HAP-1 (cell line): ENCODE measurements around the gene ARGLU1.
A peak's percentile ranks its signal among the peaks of the same experiment; 100 is the strongest.

ENCODE experiments used
- DNase-seq, 2 experiments: peaks; one replicate each; pipeline ENCODE4 v3.0.0-alpha.2; 2016 to 2020; ENCODE audit warnings: low spot score in 2 of 2
- H3K27me3 ChIP-seq: fragments of 250-450 bp; sonication (Bioruptor Pico); 2 replicates; pipeline ENCODE4 v1.5.1; 2020; ENCODE audit warnings: low read depth, mild to moderate bottlenecking, moderate library complexity
- H3K36me3 ChIP-seq: fragments of 250-450 bp; sonication (Bioruptor Pico); replicated peaks from 2 replicates; pipeline ENCODE4 v1.5.1; 2020; ENCODE audit warnings: mild to moderate bottlenecking
- H3K4me1 ChIP-seq: fragments of 250-450 bp; sonication (Bioruptor Pico); 2 replicates; pipeline ENCODE4 v1.5.1; 2020; ENCODE audit warnings: mild to moderate bottlenecking
- H3K4me3 ChIP-seq: fragments of 250-450 bp; sonication (Bioruptor Pico); 2 replicates; pipeline ENCODE4 v1.5.1; 2020; ENCODE audit warnings: mild to moderate bottlenecking, moderate library complexity
- H3K9me3 ChIP-seq: fragments of 250-450 bp; sonication (Bioruptor Pico); 2 replicates; pipeline ENCODE4 v1.5.1; 2020; ENCODE audit warnings: mild to moderate bottlenecking, moderate library complexity
- in situ Hi-C: fragments of 300-500 bp; cut with MboI; formaldehyde crosslinking; loops from 3 replicates; pipeline ENCODE4 v1.14.3; 2020; ENCODE audit warnings: low sequenced_read_pairs, inconsistent platforms, mixed read lengths

ARGLU1 gene

DNA sequence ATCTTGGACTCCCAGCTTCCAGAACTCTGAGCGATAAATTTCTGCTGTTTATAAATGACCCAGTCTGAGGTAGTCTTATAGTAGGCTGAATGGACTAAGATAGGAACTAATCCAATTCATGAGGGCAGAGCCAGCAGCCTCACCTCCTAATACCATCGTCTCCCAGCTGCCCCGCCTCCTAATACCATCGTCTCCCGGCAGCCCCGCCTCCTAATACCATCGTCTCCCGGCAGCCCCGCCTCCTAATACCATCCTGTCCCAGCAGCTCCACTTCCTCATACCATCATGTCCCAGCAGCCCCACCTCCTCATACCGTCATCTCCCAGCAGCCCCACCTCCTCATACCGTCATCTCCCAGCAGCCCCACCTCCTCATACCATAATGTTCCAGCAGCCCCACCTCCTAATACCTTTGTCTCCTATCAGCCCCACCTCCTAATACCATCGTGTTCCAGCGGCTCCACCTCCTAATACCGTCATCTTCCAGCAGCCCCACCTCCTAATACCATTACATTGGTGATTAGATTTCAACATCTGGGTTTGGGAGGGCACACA, 2.4 kb upstream of the ARGLU1 start:
- peak in 1 of 2 experiments; percentile 37 for DNase-seq

DNA sequence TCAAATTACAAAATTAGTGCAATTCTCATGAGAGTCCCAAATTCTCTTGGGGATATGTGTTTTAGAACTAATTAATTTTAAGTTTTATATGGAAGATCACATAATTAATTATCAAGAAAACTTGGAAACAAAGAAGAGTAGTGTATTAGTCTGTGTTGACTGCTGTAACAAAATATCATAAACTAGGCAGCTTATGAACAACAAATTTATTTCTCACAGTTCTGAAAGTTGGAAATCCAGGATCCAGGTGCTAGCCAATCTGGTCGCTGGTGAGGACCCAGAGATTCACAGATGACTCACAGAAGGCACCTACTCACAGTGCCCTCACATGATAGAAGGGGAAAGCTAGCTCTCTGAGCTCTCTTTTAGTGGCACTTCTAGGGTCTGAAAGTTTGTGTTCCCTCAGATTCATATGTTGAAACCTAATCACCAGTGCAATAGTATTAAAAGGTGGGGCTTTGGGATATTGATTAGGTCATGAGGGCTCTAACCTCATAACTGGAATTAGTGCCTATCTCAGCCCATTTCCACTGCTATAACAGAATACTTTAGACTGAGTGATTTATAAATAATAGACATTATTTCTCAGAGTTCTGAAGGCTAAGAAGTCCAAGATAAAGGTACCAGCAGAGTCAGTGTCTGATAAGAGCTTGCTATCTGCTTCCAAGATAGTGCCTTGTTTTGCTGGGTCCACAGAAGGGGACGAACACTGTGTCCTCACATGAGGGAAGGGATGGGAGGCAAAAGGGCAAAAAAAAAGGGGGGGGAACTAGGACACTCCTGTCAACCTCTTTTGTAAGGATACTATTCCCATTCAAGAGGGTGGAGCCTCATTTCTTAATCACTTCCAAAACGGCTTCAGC, 1.5 kb upstream of the ARGLU1 start:
- no peak for DNase-seq
- in situ Hi-C loops, result loop anchor here (25.0 kb wide), 1 partner anchor 343 kb away; no protein-coding TSS in a partner anchor
- Histone ChIP-seq H3K4me1 (peaks cover 17% of the 10 kb centered on the region), H3K4me3 (no peak overlapping the region), H3K9me3 (no peaks in the 10 kb centered on the region), H3K27me3 (no peaks in the 10 kb centered on the region), H3K36me3 (0 out of 2 replicates have a peak, but pooled peaks cover 3% of the 10 kb centered on the region)

More for the DNA sequence above, 2.4 kb upstream of the ARGLU1 start:
- H3K9me3 ChIP-seq, result no peaks in the 10 kb centered on the region
- H3K27me3 ChIP-seq, result no peaks in the 10 kb centered on the region
- peaks cover 8% of the 10 kb centered on the region for H3K4me1 ChIP-seq
- H3K36me3 ChIP-seq, result 0 out of 2 replicates have a peak, but pooled peaks cover 3% of the 10 kb centered on the region
- in situ Hi-C loops, result loop anchor here (25.0 kb wide), 1 partner anchor 342 kb away; no protein-coding TSS in a partner anchor
- no peak overlapping the region for H3K4me3 ChIP-seq

DNA sequence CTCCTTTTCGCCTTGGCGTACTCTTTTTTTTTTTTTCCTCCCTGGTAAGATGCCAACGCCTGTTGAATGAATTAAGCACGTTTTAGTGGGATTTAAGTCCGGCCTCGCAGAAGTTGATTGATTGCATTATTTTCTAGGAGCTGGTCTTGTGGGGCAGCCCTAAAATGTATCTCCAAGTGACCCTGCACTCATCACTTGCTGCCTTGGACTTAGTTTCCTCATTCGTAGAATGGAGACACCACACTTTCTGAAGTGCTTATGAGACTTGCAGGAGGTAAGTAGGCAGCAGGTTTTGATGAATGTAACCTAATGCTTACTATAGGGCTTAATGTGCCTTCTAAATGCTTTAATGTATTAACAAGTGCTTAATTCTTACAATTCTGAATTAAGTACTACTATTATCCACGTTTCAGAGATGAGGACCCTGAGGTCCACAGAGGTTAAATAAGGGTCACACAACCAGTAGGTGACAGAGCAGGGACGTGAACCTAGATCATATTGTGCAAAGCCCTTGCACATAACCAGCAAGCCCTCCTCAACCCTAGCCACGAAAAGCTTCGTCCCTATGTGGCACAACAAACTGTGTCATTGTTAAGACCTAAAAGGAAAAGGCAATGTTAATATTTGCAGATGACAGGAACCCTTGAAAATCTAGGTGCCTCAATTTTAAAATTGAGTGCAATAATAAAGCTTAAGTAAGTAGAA, 514 bp upstream of the ARGLU1 start:
- Histone ChIP-seq H3K4me3 (peak overlapping the region; percentile 94), H3K27me3 (no peaks in the 10 kb centered on the region), H3K36me3 (0 out of 2 replicates have a peak, but pooled peaks cover 3% of the 10 kb centered on the region), H3K4me1 (peaks cover 23% of the 10 kb centered on the region), H3K9me3 (no peaks in the 10 kb centered on the region)
- in situ Hi-C loops, result loop anchor here (25.0 kb wide), 1 partner anchor 344 kb away; no protein-coding TSS in a partner anchor
- no peak for DNase-seq

DNA sequence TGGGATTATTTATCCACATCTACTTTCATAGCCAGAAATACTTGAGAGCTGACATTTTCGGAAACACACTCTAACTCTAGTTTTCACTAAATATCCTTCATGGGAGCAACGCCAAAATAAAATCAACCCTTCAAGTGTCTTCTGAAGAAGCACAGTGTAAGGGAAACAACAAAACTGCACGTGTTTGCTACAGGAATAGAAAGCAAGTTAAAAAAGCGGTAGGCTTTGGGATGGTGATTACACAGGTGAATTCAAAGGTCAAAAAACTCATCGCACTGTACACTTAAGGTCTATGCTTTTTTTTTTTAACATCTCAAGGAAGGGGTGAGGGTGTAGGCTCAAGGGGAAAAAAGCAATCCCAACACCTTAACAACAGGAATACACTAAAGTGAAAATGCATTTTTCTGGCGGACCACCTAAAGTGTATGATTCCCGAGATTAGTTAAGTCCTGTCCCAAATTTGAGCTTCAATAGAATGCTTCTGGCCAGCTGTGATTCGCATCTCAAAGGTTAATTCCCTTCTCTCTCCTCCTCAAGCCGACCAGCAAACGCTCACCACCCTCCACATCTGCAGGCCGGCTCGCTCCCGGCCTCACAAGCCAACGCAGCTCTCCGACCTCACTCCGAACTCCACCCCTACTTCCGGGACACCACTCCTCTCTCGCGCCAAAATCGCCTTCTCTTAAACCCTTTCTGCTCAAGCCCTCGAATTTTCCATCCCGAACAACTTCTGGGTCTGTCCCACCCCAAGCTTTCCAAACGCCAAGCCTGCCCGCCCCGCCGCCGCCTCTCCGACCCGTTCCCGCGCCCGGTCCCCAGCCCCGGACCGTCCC, 1.1 kb downstream of the ARGLU1 start:
- no peaks in the 10 kb centered on the region for H3K9me3 ChIP-seq
- H3K27me3 ChIP-seq, result no peaks in the 10 kb centered on the region
- H3K36me3 ChIP-seq, result 0 out of 2 replicates have a peak, but pooled peaks cover 3% of the 10 kb centered on the region
- in situ Hi-C loops, result loop anchor here (25.0 kb wide), 1 partner anchor 345 kb away; no protein-coding TSS in a partner anchor
- peak overlapping the region; percentile 94 for H3K4me3 ChIP-seq
- DNase-seq, result peak; percentile 59 to 71
- H3K4me1 ChIP-seq, result peaks cover 35% of the 10 kb centered on the region

DNA sequence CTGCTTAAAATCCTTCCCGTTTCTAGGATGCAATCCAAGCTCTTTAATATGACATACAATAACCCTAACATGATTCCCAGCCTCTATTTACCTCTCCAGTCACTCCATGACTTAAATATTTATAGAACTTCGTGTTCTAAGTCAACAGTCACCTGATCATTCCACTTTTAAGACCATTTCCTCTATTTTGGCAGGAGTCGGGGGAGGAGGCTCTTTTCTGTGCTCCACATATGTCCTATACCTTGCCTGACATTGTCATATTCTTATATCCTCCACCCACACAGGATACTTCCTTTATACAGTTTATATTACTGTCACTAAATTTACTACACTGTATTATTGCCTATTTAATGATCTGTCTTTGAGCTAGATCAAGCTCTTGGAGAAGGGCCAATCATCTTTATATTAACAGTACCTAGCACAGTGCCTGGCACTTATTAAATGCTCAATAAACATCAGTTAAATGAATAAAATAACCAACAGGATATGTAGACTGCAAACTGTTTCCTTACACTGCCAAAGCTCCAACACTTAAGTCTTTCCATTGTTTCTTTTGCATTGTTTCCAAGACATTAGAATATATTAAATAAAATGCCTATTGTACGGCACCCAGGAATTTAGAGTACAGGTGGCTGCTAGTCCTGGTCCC, 2.7 kb downstream of the ARGLU1 start:
- Histone ChIP-seq H3K9me3 (no peaks in the 10 kb centered on the region), H3K4me1 (peaks cover 42% of the 10 kb centered on the region), H3K4me3 (peak overlapping the region; percentile 94), H3K27me3 (no peaks in the 10 kb centered on the region), H3K36me3 (0 out of 2 replicates have a peak, but pooled peaks cover 3% of the 10 kb centered on the region)
- in situ Hi-C loops, result loop anchor here (25.0 kb wide), 1 partner anchor 347 kb away; no protein-coding TSS in a partner anchor
- no peak for DNase-seq

DNA sequence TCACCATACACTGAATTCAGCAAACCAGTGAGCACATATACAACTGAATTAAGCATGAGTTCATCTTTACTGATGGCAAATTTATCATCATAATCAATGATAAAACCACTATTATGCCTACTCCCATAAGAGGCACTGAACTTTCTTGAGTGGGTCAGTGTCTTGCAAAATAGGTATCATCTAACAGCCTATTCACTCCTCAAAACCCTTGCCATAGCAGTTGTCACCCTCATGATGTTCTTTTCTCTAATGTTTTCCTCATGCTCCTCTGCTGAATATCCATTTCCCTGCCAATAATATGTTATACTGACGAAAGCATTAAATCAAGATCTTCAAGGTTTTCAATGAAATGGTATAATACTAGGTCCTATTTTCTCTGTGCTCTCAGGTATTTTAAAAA, 5.6 kb downstream of the ARGLU1 start:
- Histone ChIP-seq H3K4me1 (peaks cover 42% of the 10 kb centered on the region), H3K9me3 (no peaks in the 10 kb centered on the region), H3K4me3 (no peak overlapping the region), H3K36me3 (peaks cover 27% of the 10 kb centered on the region), H3K27me3 (no peaks in the 10 kb centered on the region)
- in situ Hi-C loops, result loop anchor here (25.0 kb wide), 1 partner anchor 350 kb away; no protein-coding TSS in a partner anchor
- no peak for DNase-seq

DNA sequence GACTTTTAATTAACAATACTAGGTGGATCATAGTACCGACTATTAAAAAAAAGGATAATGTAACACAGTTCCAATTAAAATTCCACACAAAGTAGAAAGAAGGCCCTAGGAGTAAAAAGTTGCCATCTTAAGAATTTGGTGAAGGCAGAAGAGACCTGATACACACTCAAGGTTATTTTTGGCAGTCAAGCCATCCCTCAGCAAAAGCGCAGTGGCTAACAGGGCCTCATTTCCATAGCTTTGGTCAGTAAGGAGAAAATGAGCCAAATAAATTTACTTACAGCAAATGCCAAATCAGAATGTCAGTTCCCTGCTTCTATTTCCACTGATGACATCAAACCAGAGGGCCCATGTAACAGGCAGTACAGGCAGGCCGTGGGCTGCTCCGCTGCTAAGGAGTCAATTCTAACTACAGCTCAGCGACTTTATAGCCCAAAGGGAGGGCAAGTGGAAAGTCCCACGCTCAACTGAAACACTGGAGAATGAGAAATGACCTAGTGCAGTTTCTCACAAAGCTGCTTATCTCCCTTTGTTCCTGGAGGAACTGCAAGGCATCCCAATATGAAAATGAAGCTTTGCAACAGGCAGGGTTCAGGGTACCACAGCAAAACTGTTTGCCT, 6.3 kb downstream of the ARGLU1 start:
- H3K4me3 ChIP-seq, result no peak overlapping the region
- H3K9me3 ChIP-seq, result no peaks in the 10 kb centered on the region
- in situ Hi-C loops, result loop anchor here (25.0 kb wide), 1 partner anchor 351 kb away; no protein-coding TSS in a partner anchor
- peaks cover 34% of the 10 kb centered on the region for H3K36me3 ChIP-seq
- H3K27me3 ChIP-seq, result no peaks in the 10 kb centered on the region
- H3K4me1 ChIP-seq, result peaks cover 42% of the 10 kb centered on the region
- peak; percentile 11 to 21 for DNase-seq

DNA sequence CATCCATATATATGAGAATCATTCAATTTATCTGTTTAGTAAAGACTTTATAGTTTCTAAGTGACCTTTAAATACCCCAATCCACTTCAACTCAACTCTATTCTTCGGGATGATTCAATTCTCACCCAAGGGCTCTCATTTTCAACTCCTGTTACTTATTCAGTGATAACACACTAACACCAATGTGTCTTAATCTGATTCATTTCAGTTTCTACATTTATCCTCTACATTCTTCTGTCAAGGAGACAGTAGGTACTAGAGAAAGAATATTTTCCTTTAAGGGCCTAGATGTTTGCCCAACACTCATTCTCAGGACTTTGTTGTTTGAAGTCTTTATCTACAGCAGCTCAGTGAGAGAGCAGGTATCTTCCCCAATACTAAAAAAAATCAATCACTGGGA, 7.1 kb downstream of the ARGLU1 start:
- H3K9me3 ChIP-seq, result no peaks in the 10 kb centered on the region
- no peak overlapping the region for H3K4me3 ChIP-seq
- in situ Hi-C loops, result loop anchor here (25.0 kb wide), 1 partner anchor 351 kb away; no protein-coding TSS in a partner anchor
- no peak for DNase-seq
- H3K4me1 ChIP-seq, result peaks cover 39% of the 10 kb centered on the region
- peaks cover 42% of the 10 kb centered on the region for H3K36me3 ChIP-seq
- H3K27me3 ChIP-seq, result no peaks in the 10 kb centered on the region

DNA sequence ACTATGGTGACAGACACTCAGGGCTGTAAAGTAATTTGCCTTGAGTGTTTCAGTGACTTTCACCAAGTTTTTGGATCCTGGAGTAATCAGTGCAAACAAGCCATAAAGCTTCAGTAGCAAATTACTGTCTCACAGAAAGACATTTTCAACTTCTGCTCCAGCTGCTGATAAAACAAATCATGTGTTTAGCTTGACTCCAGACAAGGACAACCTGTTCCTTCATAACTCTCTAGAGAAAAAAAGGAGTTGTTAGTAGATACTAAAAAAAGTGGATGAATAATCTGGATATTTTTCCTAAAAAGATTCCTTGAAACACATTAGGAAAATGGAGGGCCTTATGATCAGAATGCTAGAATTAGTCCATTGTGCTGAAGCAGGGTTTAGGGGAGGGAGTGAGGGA, 9.4 kb downstream of the ARGLU1 start:
- no peak overlapping the region for H3K4me3 ChIP-seq
- no peaks in the 10 kb centered on the region for H3K9me3 ChIP-seq
- peaks cover 64% of the 10 kb centered on the region for H3K36me3 ChIP-seq
- in situ Hi-C loops, result loop anchor here (25.0 kb wide), 1 partner anchor 354 kb away; no protein-coding TSS in a partner anchor
- H3K27me3 ChIP-seq, result no peaks in the 10 kb centered on the region
- no peak for DNase-seq
- H3K4me1 ChIP-seq, result peaks cover 19% of the 10 kb centered on the region

DNA sequence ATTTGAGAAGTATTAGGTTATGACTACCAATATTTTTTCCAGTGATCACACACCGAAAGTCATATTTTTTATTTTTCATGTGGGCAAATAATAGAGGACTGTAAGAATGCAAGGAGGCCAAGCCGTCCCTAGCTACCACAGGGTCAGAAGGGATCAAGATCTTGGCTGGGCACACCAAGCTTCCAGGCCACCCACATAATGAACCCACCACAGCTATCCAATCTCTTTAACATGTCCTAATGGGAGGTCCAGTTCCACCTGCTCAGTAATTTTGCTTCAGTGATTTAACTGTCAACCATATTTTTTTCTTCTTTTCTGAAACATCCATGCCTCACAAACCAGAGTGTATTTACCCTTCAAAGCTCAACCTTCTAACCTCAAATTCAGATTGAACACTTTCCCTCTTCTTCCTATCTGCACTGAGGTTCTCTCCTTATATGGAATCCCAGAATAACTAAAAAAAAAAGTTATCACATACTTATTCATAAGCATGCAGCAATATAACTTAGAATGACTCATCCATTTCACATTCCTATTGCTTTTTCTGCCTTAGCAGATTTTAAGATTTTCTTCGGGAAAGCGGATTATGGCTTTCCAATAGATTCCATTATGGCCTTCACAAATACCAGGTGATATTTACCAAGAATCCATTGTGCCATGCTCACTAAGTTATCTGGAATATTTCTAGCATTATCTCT, 12.2 kb downstream of the ARGLU1 start:
- no peak for DNase-seq
- Histone ChIP-seq H3K36me3 (peaks cover 91% of the 10 kb centered on the region), H3K9me3 (no peaks in the 10 kb centered on the region), H3K4me1 (no peaks in the 10 kb centered on the region), H3K4me3 (no peak overlapping the region), H3K27me3 (no peaks in the 10 kb centered on the region)
- in situ Hi-C loops, result loop anchor here (25.0 kb wide), 1 partner anchor 357 kb away; no protein-coding TSS in a partner anchor

DNA sequence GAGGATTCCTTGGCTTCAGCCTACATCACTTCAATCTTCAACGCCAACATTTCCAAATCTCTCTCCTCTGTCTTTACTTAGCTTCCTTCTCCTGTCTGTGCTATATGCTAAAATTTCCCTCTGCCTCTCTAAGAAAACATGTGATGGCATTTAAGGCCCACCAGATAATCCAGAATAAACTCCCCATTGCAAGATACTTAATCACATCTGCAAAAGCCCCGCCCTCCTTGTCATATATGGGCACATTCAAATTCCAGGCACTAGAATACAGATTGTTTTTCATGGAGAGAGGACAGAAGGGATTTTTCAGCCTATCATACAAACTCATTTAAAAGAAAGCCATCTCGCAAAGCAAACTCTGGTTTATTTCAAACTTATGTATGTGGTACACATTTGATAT, 16.2 kb downstream of the ARGLU1 start:
- no peak overlapping the region for H3K4me3 ChIP-seq
- in situ Hi-C loops, result loop anchor here (25.0 kb wide), 1 partner anchor 361 kb away; no protein-coding TSS in a partner anchor
- H3K9me3 ChIP-seq, result no peaks in the 10 kb centered on the region
- H3K36me3 ChIP-seq, result peaks cover 87% of the 10 kb centered on the region
- no peaks in the 10 kb centered on the region for H3K27me3 ChIP-seq
- DNase-seq, result no peak
- no peaks in the 10 kb centered on the region for H3K4me1 ChIP-seq
